HCT116 (cell line): ENCODE results near the gene MARCHF6. TPM values are rescaled to one million over a fixed set of nuclear protein-coding genes. Genes with fewer than 3 reads are reported as not detected.

ENCODE experiments used
- ATAC-seq: fragments of 200-7000 bp; cut with Tn5 transposase; 2 replicates; pipeline ENCODE4 v1.9.1; 2020; ENCODE audit warnings: mild to moderate bottlenecking, moderate library complexity
- BruUV-seq: library from RNA; stranded (reverse); fragments of 400-500 nt; replicated peaks from 2 replicates; lab custom pipeline; 2021; lab: Mats Ljungman, UMichigan
- CTCF ChIA-PET: fragments of 300-600 bp; sonication (Branson Sonifier 250); formaldehyde crosslinking; loops from one replicate; lab custom pipeline; 2021; ENCODE audit warnings: antibody characterized with exemption; lab: Charles Lee
- POLR2A ChIA-PET: fragments of 300-600, 350-600 bp; sonication (Branson Sonifier 250); formaldehyde crosslinking; loops from one replicate; lab custom pipeline; 2021; ENCODE audit warnings: antibody characterized with exemption; lab: Charles Lee
- RAD21 ChIA-PET, 2 experiments: fragments of 300-600 bp; sonication (Branson Sonifier 250); formaldehyde crosslinking; loops; one replicate each; lab custom pipeline; 2023; ENCODE audit warnings: low total read pairs in 2 of 2; ENCODE audit not compliant: uncharacterized antibody in 2 of 2, unreplicated experiment in 2 of 2, low non-redundant PET in 1 of 2; lab: Charles Lee
- DNase-seq: peaks from one replicate; pipeline ENCODE4 v3.0.0-alpha.2; 2010; ENCODE audit warnings: low read depth, low spot score
- H2AFZ ChIP-seq: fragments of 200-600 bp; shearing (Covaris generic), sonication (generic); 2 replicates; pipeline ENCODE4 v1.6.1; 2017; ENCODE audit warnings: low read depth, mixed run types, mixed read lengths, antibody characterized with exemption, low read length; ENCODE audit not compliant: poor library complexity, severe bottlenecking
- H3K27ac ChIP-seq: 2 replicates; pipeline ENCODE4 v1.5.1; 2012; ENCODE audit warnings: low read depth, low read length
- H3K27me3 ChIP-seq: fragments of 200-600 bp; sonication (generic); 2 replicates; pipeline ENCODE4 v1.6.1; 2016; ENCODE audit warnings: mixed run types, low read length, mixed read lengths; ENCODE audit not compliant: insufficient read depth
- H3K36me3 ChIP-seq, 2 experiments: fragments of 200-500 bp in 1 of 2; fragments of 200-600 bp in 1 of 2; sonication (Bioruptor generic) in 1 of 2; sonication (generic) in 1 of 2; 2 replicates each; pipeline versions ENCODE4 v1.5.1 to v1.6.1; 2014 to 2016; ENCODE audit warnings: low read length in 2 of 2, inconsistent platforms in 1 of 2, mixed read lengths in 1 of 2, mixed run types in 1 of 2; ENCODE audit not compliant: insufficient read depth in 2 of 2, control insufficient read depth in 1 of 2
- H3K4me1 ChIP-seq, 2 experiments: fragments of 200-600 bp in 1 of 2; sonication (generic) in 1 of 2; 2 replicates each; pipeline versions ENCODE4 v1.5.1 to v1.6.1; 2012 to 2017; ENCODE audit warnings: low read length in 2 of 2, inconsistent platforms in 1 of 2, mild to moderate bottlenecking in 1 of 2, mixed read lengths in 1 of 2, mixed run types in 1 of 2, moderate library complexity in 1 of 2; ENCODE audit not compliant: insufficient read depth in 2 of 2, control insufficient read depth in 1 of 2
- H3K4me2 ChIP-seq: fragments of 200-600 bp; sonication (generic); 2 replicates; pipeline ENCODE4 v1.6.1; 2017; ENCODE audit warnings: mixed run types, low read length, mixed read lengths
- H3K4me3 ChIP-seq, 2 experiments: fragments of 200-600 bp in 1 of 2; sonication (generic) in 1 of 2; replicated peaks in 1 of 2; 2 replicates each; pipeline ENCODE4 v1.5.1; 2011 to 2016; ENCODE audit warnings: low read length in 2 of 2, control low read depth in 1 of 2, low read depth in 1 of 2, mild to moderate bottlenecking in 1 of 2, mixed read lengths in 1 of 2, mixed run types in 1 of 2
- H3K79me2 ChIP-seq: fragments of 200-600 bp; sonication (generic); 2 replicates; pipeline ENCODE4 v1.6.1; 2017; ENCODE audit warnings: mild to moderate bottlenecking, mixed run types, low read length, moderate library complexity, mixed read lengths; ENCODE audit not compliant: insufficient read depth
- H3K9ac ChIP-seq: fragments of 200-600 bp; sonication (generic); 2 replicates; pipeline ENCODE4 v1.6.1; 2016; ENCODE audit warnings: low read length, mixed read lengths
- H3K9me2 ChIP-seq: fragments of 200-600 bp; sonication (generic), shearing (Covaris generic); 2 replicates; pipeline ENCODE4 v1.6.1; 2017; ENCODE audit warnings: mixed run types, mild to moderate bottlenecking, moderate library complexity; ENCODE audit not compliant: insufficient read depth
- H3K9me3 ChIP-seq, 2 experiments: fragments of 200-500 bp in 1 of 2; fragments of 200-600 bp in 1 of 2; sonication (Bioruptor generic) in 1 of 2; sonication (generic) in 1 of 2; 2 replicates each; pipeline ENCODE4 v1.6.1; 2014 to 2017; ENCODE audit warnings: low read length in 2 of 2, mixed read lengths in 2 of 2, inconsistent platforms in 1 of 2, low read depth in 1 of 2, mild to moderate bottlenecking in 1 of 2, mixed run types in 1 of 2, moderate library complexity in 1 of 2; ENCODE audit not compliant: control insufficient read depth in 1 of 2, insufficient read depth in 1 of 2
- H4K20me1 ChIP-seq: fragments of 200-600 bp; sonication (generic), shearing (Covaris generic); 2 replicates; pipeline ENCODE4 v1.6.1; 2017; ENCODE audit warnings: mixed run types, mild to moderate bottlenecking, moderate library complexity; ENCODE audit not compliant: insufficient read depth
- EGR1 ChIP-seq: IDR thresholded peaks from 2 replicates; pipeline ENCODE4 v1.6.1; 2012; ENCODE audit warnings: low read depth
- JUND ChIP-seq: IDR thresholded peaks from 2 replicates; pipeline ENCODE4 v1.6.1; 2012
- POLR2A ChIP-seq: IDR thresholded peaks from 2 replicates; pipeline ENCODE4 v1.7.0; 2011; ENCODE audit warnings: borderline replicate concordance; ENCODE audit not compliant: insufficient read depth, insufficient read length; ENCODE audit errors: extremely low read depth
- YY1 ChIP-seq: IDR thresholded peaks from 2 replicates; pipeline ENCODE4 v1.6.1; 2011; ENCODE audit warnings: low read length, low read depth, moderate library complexity, mild to moderate bottlenecking; ENCODE audit not compliant: insufficient replicate concordance; ENCODE audit errors: extremely low read depth
- ZBTB33 ChIP-seq: IDR thresholded peaks from 2 replicates; pipeline ENCODE4 v1.6.1; 2011; ENCODE audit warnings: mild to moderate bottlenecking, low read length, moderate library complexity; ENCODE audit not compliant: insufficient replicate concordance; ENCODE audit errors: extremely low read depth
- intact Hi-C: fragments of 100-400 bp; cut with micrococcal nuclease; formaldehyde crosslinking; loops from 2 replicates; pipeline ENCODE4 v1.10.0; 2022
- total RNA-seq: library from RNA; stranded (reverse); gene quantifications from one replicate; pipeline ENCODE4 v1.2.1, GENCODE V29; 2021; ENCODE audit not compliant: unreplicated experiment

MARCHF6 gene
- total RNA-seq, 1 experiment from 2014 or later = 144 TPM

DNA sequence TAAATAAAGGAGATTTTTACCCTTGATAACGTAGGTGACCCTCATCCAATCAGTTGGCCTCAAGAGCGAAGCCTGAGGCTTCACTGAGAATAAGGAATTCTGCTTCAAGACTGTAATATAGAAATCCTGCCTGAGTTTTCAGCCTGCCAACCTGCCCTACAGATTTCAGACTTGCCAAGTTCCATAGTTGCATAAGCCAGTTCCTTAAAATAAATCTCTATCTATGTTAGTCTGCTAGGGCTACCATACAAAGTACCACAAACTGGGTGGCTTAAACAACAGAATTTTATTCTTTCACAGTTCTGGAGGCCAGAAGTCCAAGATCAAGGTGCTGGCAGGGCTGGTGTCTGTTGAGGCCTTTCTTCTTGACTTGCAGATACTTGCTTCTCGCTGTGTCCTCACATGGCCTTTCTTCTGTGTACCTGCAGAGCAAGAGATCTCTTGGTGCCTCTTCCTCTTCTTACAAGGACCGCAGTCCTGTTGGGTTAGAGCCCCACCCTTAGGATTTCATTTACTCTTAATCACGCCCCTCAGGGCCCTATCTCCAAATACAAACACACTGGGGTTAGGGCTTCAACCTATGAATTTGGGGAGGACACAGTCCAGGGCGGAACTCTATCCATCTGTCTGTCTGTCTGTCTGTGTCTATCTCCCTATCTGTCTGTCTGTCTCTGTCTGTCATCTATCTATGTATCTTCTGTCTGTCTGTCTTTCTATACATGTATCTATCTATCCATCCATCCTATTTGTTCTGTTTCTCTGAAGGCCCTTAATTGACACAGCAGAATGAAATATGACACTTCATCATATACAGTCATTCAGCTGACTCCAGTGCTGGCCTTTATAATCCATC, 28.8 kb upstream of the MARCHF6 start:
- Histone ChIP-seq H3K27me3 (no peaks in the 10 kb centered on the region), H2AFZ (no peak overlapping the region), H3K36me3 (no peaks in the 10 kb centered on the region), H3K4me2 (no peak overlapping the region), H4K20me1 (no peaks in the 10 kb centered on the region), H3K9me2 (no peaks in the 10 kb centered on the region), H3K9ac (no peak overlapping the region), H3K4me3 (no peak overlapping the region), H3K27ac (no peak overlapping the region), H3K9me3 (no peaks in the 10 kb centered on the region), H3K79me2 (no peaks in the 10 kb centered on the region), H3K4me1 (no peaks in the 10 kb centered on the region)
- POLR2A ChIA-PET = no interaction called here
- RAD21 ChIA-PET = no interaction called here
- no TSS peak for BruUV-seq
- intact Hi-C loops = no loop called here
- CTCF ChIA-PET = no interaction called here
- TF ChIP-seq EGR1 = no peak
- no peak for TF ChIP-seq ZBTB33
- DNase-seq (no peak), ATAC-seq (peak; percentile 17)

- POLR2A ChIA-PET = no interaction called here
- Histone ChIP-seq H4K20me1 (no peaks in the 10 kb centered on the region), H3K4me3 (no peak overlapping the region), H2AFZ (no peak overlapping the region), H3K9me3 (no peaks in the 10 kb centered on the region), H3K9ac (no peak overlapping the region), H3K4me2 (no peak overlapping the region), H3K27ac (no peak overlapping the region), H3K9me2 (no peaks in the 10 kb centered on the region), H3K4me1 (no peaks in the 10 kb centered on the region), H3K27me3 (peaks cover 6% of the 10 kb centered on the region; the same call in 1 of the 2 replicates), H3K79me2 (no peaks in the 10 kb centered on the region), H3K36me3 (no peaks in the 10 kb centered on the region)
- intact Hi-C loops = no loop called here
- no peak for ATAC-seq
- CTCF ChIA-PET = no interaction called here
- no peak for DNase-seq
- RAD21 ChIA-PET = no interaction called here
- no peak for TF ChIP-seq YY1
- TF ChIP-seq POLR2A = no peak
- TF ChIP-seq JUND = no peak
- BruUV-seq = no TSS peak
These were observed 25.2 kb upstream of the MARCHF6 start for GRCh38 chr5:10328323-10328722.
